Neural cell (in vitro differentiated cells): ENCODE data around the gene NAP1L5.

Experiments
- EP300 ChIP-seq: fragments of 450-650 bp; conservative IDR thresholded peaks from 2 replicates; pipeline ENCODE4 v1.6.1; 2014; ENCODE audit warnings: antibody characterized with exemption, mild to moderate bottlenecking, moderate library complexity; ENCODE audit not compliant: poor library complexity, severe bottlenecking
- EZH2 ChIP-seq: fragments of 200-600, 300-800 bp; shearing (Covaris generic), sonication (generic); IDR thresholded peaks from 2 replicates; pipeline ENCODE4 v1.6.1; 2014; ENCODE audit warnings: antibody characterized with exemption, low read length, borderline replicate concordance, mild to moderate bottlenecking; ENCODE audit not compliant: insufficient read depth, poor library complexity, severe bottlenecking
- MXI1 ChIP-seq: fragments of 450-650 bp; conservative IDR thresholded peaks from 2 replicates; pipeline ENCODE4 v1.6.1; 2014; ENCODE audit warnings: antibody characterized with exemption, mild to moderate bottlenecking; ENCODE audit not compliant: poor library complexity, severe bottlenecking
- POLR2AphosphoS5 ChIP-seq: IDR thresholded peaks from 2 replicates; pipeline ENCODE4 v1.6.1; 2012
- RAD21 ChIP-seq: fragments of 450-650 bp; conservative IDR thresholded peaks from 2 replicates; pipeline ENCODE4 v1.6.1; 2014; ENCODE audit warnings: antibody characterized with exemption, mild to moderate bottlenecking, moderate library complexity
- SMC3 ChIP-seq: fragments of 450-650 bp; conservative IDR thresholded peaks from 2 replicates; pipeline ENCODE4 v1.6.1; 2014; ENCODE audit warnings: antibody characterized with exemption, mild to moderate bottlenecking, moderate library complexity; ENCODE audit not compliant: poor library complexity
- TAF1 ChIP-seq: IDR thresholded peaks from 2 replicates; pipeline ENCODE4 v1.6.1; 2012; ENCODE audit warnings: low read depth
- TF ChIP-seq, protein P1 (sequence below): fragments of 450-650 bp; IDR thresholded peaks from 2 replicates; pipeline ENCODE4 v1.5.1; 2014; ENCODE audit warnings: antibody characterized with exemption, mild to moderate bottlenecking, moderate library complexity; ENCODE audit not compliant: poor library complexity, severe bottlenecking
- TF ChIP-seq, protein P2 (sequence below): IDR thresholded peaks from 2 replicates; pipeline ENCODE4 v1.6.1; 2012; ENCODE audit warnings: borderline replicate concordance

DNA sequence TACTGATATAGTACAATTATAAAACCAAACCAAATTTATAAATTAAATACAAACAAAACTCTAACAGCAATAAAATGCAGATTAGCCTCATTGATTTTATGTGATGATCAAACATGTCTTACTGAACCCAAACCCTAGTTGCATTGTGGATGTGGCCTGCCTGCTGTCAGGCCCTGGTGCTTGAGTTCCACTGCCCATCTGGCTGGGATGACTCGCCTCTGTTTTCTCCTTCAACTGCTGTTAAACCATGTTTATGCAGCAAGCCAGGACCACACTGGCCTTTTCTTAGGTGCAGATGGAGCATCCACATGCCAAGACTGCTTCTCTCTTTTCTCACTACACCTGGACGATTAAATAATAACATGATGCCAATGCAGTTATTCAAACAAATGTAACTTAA is 22.6 kb downstream of the NAP1L5 start:
- TF ChIP-seq, protein P1, sequence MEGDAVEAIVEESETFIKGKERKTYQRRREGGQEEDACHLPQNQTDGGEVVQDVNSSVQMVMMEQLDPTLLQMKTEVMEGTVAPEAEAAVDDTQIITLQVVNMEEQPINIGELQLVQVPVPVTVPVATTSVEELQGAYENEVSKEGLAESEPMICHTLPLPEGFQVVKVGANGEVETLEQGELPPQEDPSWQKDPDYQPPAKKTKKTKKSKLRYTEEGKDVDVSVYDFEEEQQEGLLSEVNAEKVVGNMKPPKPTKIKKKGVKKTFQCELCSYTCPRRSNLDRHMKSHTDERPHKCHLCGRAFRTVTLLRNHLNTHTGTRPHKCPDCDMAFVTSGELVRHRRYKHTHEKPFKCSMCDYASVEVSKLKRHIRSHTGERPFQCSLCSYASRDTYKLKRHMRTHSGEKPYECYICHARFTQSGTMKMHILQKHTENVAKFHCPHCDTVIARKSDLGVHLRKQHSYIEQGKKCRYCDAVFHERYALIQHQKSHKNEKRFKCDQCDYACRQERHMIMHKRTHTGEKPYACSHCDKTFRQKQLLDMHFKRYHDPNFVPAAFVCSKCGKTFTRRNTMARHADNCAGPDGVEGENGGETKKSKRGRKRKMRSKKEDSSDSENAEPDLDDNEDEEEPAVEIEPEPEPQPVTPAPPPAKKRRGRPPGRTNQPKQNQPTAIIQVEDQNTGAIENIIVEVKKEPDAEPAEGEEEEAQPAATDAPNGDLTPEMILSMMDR: no peak
- TF ChIP-seq, protein P2, sequence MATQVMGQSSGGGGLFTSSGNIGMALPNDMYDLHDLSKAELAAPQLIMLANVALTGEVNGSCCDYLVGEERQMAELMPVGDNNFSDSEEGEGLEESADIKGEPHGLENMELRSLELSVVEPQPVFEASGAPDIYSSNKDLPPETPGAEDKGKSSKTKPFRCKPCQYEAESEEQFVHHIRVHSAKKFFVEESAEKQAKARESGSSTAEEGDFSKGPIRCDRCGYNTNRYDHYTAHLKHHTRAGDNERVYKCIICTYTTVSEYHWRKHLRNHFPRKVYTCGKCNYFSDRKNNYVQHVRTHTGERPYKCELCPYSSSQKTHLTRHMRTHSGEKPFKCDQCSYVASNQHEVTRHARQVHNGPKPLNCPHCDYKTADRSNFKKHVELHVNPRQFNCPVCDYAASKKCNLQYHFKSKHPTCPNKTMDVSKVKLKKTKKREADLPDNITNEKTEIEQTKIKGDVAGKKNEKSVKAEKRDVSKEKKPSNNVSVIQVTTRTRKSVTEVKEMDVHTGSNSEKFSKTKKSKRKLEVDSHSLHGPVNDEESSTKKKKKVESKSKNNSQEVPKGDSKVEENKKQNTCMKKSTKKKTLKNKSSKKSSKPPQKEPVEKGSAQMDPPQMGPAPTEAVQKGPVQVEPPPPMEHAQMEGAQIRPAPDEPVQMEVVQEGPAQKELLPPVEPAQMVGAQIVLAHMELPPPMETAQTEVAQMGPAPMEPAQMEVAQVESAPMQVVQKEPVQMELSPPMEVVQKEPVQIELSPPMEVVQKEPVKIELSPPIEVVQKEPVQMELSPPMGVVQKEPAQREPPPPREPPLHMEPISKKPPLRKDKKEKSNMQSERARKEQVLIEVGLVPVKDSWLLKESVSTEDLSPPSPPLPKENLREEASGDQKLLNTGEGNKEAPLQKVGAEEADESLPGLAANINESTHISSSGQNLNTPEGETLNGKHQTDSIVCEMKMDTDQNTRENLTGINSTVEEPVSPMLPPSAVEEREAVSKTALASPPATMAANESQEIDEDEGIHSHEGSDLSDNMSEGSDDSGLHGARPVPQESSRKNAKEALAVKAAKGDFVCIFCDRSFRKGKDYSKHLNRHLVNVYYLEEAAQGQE: no peak
- TF ChIP-seq TAF1 (no peak), POLR2AphosphoS5 (no peak), EP300 (no peak), EZH2 (no peak), MXI1 (no peak), SMC3 (no peak), RAD21 (no peak)
